HCT116 (cell line): Measurements from ENCODE around the gene EIF3K. TPM values are rescaled to one million over a fixed set of nuclear protein-coding genes. Genes with fewer than 3 reads are reported as not detected.
A peak's percentile ranks its signal among the peaks of the same experiment; 100 is the strongest.

ENCODE experiments used
- ATAC-seq: fragments of 200-7000 bp; cut with Tn5 transposase; 2 replicates; pipeline ENCODE4 v1.9.1; 2020; ENCODE audit warnings: mild to moderate bottlenecking, moderate library complexity
- BruUV-seq: library from RNA; stranded (reverse); fragments of 400-500 nt; replicated peaks from 2 replicates; lab custom pipeline; 2021; lab: Mats Ljungman, UMichigan
- CTCF ChIA-PET: fragments of 300-600 bp; sonication (Branson Sonifier 250); formaldehyde crosslinking; loops from one replicate; lab custom pipeline; 2021; ENCODE audit warnings: antibody characterized with exemption; lab: Charles Lee
- POLR2A ChIA-PET: fragments of 300-600, 350-600 bp; sonication (Branson Sonifier 250); formaldehyde crosslinking; loops from one replicate; lab custom pipeline; 2021; ENCODE audit warnings: antibody characterized with exemption; lab: Charles Lee
- RAD21 ChIA-PET, 2 experiments: fragments of 300-600 bp; sonication (Branson Sonifier 250); formaldehyde crosslinking; loops; one replicate each; lab custom pipeline; 2023; ENCODE audit warnings: low total read pairs in 2 of 2; ENCODE audit not compliant: uncharacterized antibody in 2 of 2, unreplicated experiment in 2 of 2, low non-redundant PET in 1 of 2; lab: Charles Lee
- DNase-seq: peaks from one replicate; pipeline ENCODE4 v3.0.0-alpha.2; 2010; ENCODE audit warnings: low read depth, low spot score
- H2AFZ ChIP-seq: fragments of 200-600 bp; shearing (Covaris generic), sonication (generic); 2 replicates; pipeline ENCODE4 v1.6.1; 2017; ENCODE audit warnings: low read depth, mixed run types, mixed read lengths, antibody characterized with exemption, low read length; ENCODE audit not compliant: poor library complexity, severe bottlenecking
- H3K27ac ChIP-seq: 2 replicates; pipeline ENCODE4 v1.5.1; 2012; ENCODE audit warnings: low read depth, low read length
- H3K27me3 ChIP-seq: fragments of 200-600 bp; sonication (generic); 2 replicates; pipeline ENCODE4 v1.6.1; 2016; ENCODE audit warnings: mixed run types, low read length, mixed read lengths; ENCODE audit not compliant: insufficient read depth
- H3K36me3 ChIP-seq, 2 experiments: fragments of 200-500 bp in 1 of 2; fragments of 200-600 bp in 1 of 2; sonication (Bioruptor generic) in 1 of 2; sonication (generic) in 1 of 2; 2 replicates each; pipeline versions ENCODE4 v1.5.1 to v1.6.1; 2014 to 2016; ENCODE audit warnings: low read length in 2 of 2, inconsistent platforms in 1 of 2, mixed read lengths in 1 of 2, mixed run types in 1 of 2; ENCODE audit not compliant: insufficient read depth in 2 of 2, control insufficient read depth in 1 of 2
- H3K4me1 ChIP-seq, 2 experiments: fragments of 200-600 bp in 1 of 2; sonication (generic) in 1 of 2; 2 replicates each; pipeline versions ENCODE4 v1.5.1 to v1.6.1; 2012 to 2017; ENCODE audit warnings: low read length in 2 of 2, inconsistent platforms in 1 of 2, mild to moderate bottlenecking in 1 of 2, mixed read lengths in 1 of 2, mixed run types in 1 of 2, moderate library complexity in 1 of 2; ENCODE audit not compliant: insufficient read depth in 2 of 2, control insufficient read depth in 1 of 2
- H3K4me2 ChIP-seq: fragments of 200-600 bp; sonication (generic); 2 replicates; pipeline ENCODE4 v1.6.1; 2017; ENCODE audit warnings: mixed run types, low read length, mixed read lengths
- H3K4me3 ChIP-seq, 2 experiments: fragments of 200-600 bp in 1 of 2; sonication (generic) in 1 of 2; replicated peaks in 1 of 2; 2 replicates each; pipeline ENCODE4 v1.5.1; 2011 to 2016; ENCODE audit warnings: low read length in 2 of 2, control low read depth in 1 of 2, low read depth in 1 of 2, mild to moderate bottlenecking in 1 of 2, mixed read lengths in 1 of 2, mixed run types in 1 of 2
- H3K79me2 ChIP-seq: fragments of 200-600 bp; sonication (generic); 2 replicates; pipeline ENCODE4 v1.6.1; 2017; ENCODE audit warnings: mild to moderate bottlenecking, mixed run types, low read length, moderate library complexity, mixed read lengths; ENCODE audit not compliant: insufficient read depth
- H3K9ac ChIP-seq: fragments of 200-600 bp; sonication (generic); 2 replicates; pipeline ENCODE4 v1.6.1; 2016; ENCODE audit warnings: low read length, mixed read lengths
- H3K9me2 ChIP-seq: fragments of 200-600 bp; sonication (generic), shearing (Covaris generic); 2 replicates; pipeline ENCODE4 v1.6.1; 2017; ENCODE audit warnings: mixed run types, mild to moderate bottlenecking, moderate library complexity; ENCODE audit not compliant: insufficient read depth
- H3K9me3 ChIP-seq, 2 experiments: fragments of 200-500 bp in 1 of 2; fragments of 200-600 bp in 1 of 2; sonication (Bioruptor generic) in 1 of 2; sonication (generic) in 1 of 2; 2 replicates each; pipeline ENCODE4 v1.6.1; 2014 to 2017; ENCODE audit warnings: low read length in 2 of 2, mixed read lengths in 2 of 2, inconsistent platforms in 1 of 2, low read depth in 1 of 2, mild to moderate bottlenecking in 1 of 2, mixed run types in 1 of 2, moderate library complexity in 1 of 2; ENCODE audit not compliant: control insufficient read depth in 1 of 2, insufficient read depth in 1 of 2
- H4K20me1 ChIP-seq: fragments of 200-600 bp; sonication (generic), shearing (Covaris generic); 2 replicates; pipeline ENCODE4 v1.6.1; 2017; ENCODE audit warnings: mixed run types, mild to moderate bottlenecking, moderate library complexity; ENCODE audit not compliant: insufficient read depth
- CBX3 ChIP-seq: IDR thresholded peaks from 2 replicates; pipeline ENCODE4 v1.6.1; 2012; ENCODE audit warnings: low read depth
- EZH2 ChIP-seq: fragments of 200-600 bp; sonication (generic); IDR thresholded peaks from 2 replicates; pipeline ENCODE4 v1.6.1; 2017; ENCODE audit warnings: antibody characterized with exemption, mixed run types
- JUND ChIP-seq: IDR thresholded peaks from 2 replicates; pipeline ENCODE4 v1.6.1; 2012
- POLR2A ChIP-seq: IDR thresholded peaks from 2 replicates; pipeline ENCODE4 v1.7.0; 2011; ENCODE audit warnings: borderline replicate concordance; ENCODE audit not compliant: insufficient read depth, insufficient read length; ENCODE audit errors: extremely low read depth
- RAD21 ChIP-seq: IDR thresholded peaks from 2 replicates; pipeline ENCODE4 v1.6.1; 2012; ENCODE audit warnings: low read depth, mild to moderate bottlenecking
- SIN3A ChIP-seq: IDR thresholded peaks from 2 replicates; pipeline ENCODE4 v1.6.1; 2012; ENCODE audit warnings: low read depth
- SRF ChIP-seq: IDR thresholded peaks from 2 replicates; pipeline ENCODE4 v1.6.1; 2012; ENCODE audit warnings: low read depth
- TCF7L2 ChIP-seq: IDR thresholded peaks from 2 replicates; pipeline ENCODE4 v1.7.0; 2011; ENCODE audit warnings: borderline replicate concordance, inconsistent platforms; ENCODE audit not compliant: insufficient read depth, insufficient read length; ENCODE audit errors: extremely low read depth
- YY1 ChIP-seq: IDR thresholded peaks from 2 replicates; pipeline ENCODE4 v1.6.1; 2011; ENCODE audit warnings: low read length, low read depth, moderate library complexity, mild to moderate bottlenecking; ENCODE audit not compliant: insufficient replicate concordance; ENCODE audit errors: extremely low read depth
- ZFX ChIP-seq: fragments of 450-650 bp; IDR thresholded peaks from 2 replicates; pipeline ENCODE4 v1.6.1; 2017
- intact Hi-C: fragments of 100-400 bp; cut with micrococcal nuclease; formaldehyde crosslinking; loops from 2 replicates; pipeline ENCODE4 v1.10.0; 2022
- total RNA-seq: library from RNA; stranded (reverse); gene quantifications from one replicate; pipeline ENCODE4 v1.2.1, GENCODE V29; 2021; ENCODE audit not compliant: unreplicated experiment
- TF ChIP-seq, protein P1 (sequence below): IDR thresholded peaks from 2 replicates; pipeline ENCODE4 v1.6.1; 2012
- TF ChIP-seq, protein P2 (sequence below), 3 experiments: fragments of 200-600 bp in 1 of 3; sonication (generic) in 1 of 3; IDR thresholded peaks in 2 of 3; conservative IDR thresholded peaks in 1 of 3; 2 replicates each; pipeline ENCODE4 v1.5.1; 2012 to 2017; ENCODE audit warnings: low read depth in 2 of 3, low read length in 2 of 3, antibody characterized with exemption in 1 of 3, borderline replicate concordance in 1 of 3, control low read depth in 1 of 3, mild to moderate bottlenecking in 1 of 3, mixed read lengths in 1 of 3, mixed run types in 1 of 3, moderate library complexity in 1 of 3; ENCODE audit not compliant: insufficient read depth in 1 of 3
- TF ChIP-seq, protein P3 (sequence below): IDR thresholded peaks from 2 replicates; pipeline ENCODE4 v1.6.1; 2011; ENCODE audit warnings: mild to moderate bottlenecking, low read length, moderate library complexity; ENCODE audit not compliant: insufficient replicate concordance; ENCODE audit errors: extremely low read depth
- TF ChIP-seq, protein P4 (sequence below): IDR thresholded peaks from 2 replicates; pipeline ENCODE4 v1.6.1; 2012

Gene EIF3K
- total RNA-seq, 1 experiment from 2014 or later, result 313 TPM

DNA sequence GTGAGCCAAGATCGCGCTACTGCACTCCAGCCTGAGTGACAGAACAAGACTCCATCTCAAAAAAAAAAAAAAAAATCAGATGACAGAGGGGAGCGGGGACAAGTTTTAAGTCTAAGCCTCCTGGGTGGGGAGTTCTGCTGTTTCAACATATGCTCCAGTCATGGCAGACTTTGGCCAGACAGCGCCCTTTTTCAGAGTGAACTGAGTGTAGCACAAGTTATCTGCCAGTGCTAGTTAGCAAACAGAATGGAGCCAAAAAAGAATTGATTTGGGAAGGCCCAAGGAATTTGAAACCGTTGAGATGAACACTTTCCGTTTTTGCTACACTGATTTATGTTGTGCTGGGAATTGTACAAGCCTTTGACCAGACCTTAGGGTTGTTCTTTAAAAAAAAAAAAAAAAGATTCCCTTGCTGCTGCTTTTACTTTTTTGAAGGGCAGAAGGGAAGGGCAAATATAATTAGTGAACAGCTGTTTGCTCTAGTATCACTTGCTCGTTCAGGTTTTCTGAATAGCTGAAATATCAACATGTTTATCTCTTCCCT is 34.1 kb downstream of the EIF3K start:
- H3K9ac ChIP-seq, result peak overlapping the region; percentile 100
- H3K4me2 ChIP-seq, result peak overlapping the region; percentile 84
- peak overlapping the region; percentile 72 for H3K27ac ChIP-seq
- H3K4me1 ChIP-seq, result peaks cover 86 to 94% of the 10 kb centered on the region in 2 experiments
- POLR2A ChIA-PET, result interaction anchor here (1.0 kb wide), 1 partner anchor 40 kb away, joined by 4 read pairs; no protein-coding TSS in a partner anchor
- peaks cover 100% of the 10 kb centered on the region for H3K79me2 ChIP-seq
- H3K27me3 ChIP-seq, result no peaks in the 10 kb centered on the region
- H4K20me1 ChIP-seq, result peaks cover 13% of the 10 kb centered on the region; the same call in 1 of the 2 replicates
- no peak for ATAC-seq
- H3K9me3 ChIP-seq, result no peaks in the 10 kb centered on the region
- BruUV-seq, result no TSS peak
- no peaks in the 10 kb centered on the region for H3K9me2 ChIP-seq
- no peak for TF ChIP-seq CBX3
- no peak for TF ChIP-seq YY1
- TF ChIP-seq RAD21, result no peak
- no peak for TF ChIP-seq TCF7L2
- TF ChIP-seq, protein P1, sequence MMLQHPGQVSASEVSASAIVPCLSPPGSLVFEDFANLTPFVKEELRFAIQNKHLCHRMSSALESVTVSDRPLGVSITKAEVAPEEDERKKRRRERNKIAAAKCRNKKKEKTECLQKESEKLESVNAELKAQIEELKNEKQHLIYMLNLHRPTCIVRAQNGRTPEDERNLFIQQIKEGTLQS, result no peak
- no peak for TF ChIP-seq JUND
- TF ChIP-seq EZH2, result no peak
- TF ChIP-seq POLR2A, result no peak
- no peak for TF ChIP-seq SIN3A
- TF ChIP-seq, protein P2, sequence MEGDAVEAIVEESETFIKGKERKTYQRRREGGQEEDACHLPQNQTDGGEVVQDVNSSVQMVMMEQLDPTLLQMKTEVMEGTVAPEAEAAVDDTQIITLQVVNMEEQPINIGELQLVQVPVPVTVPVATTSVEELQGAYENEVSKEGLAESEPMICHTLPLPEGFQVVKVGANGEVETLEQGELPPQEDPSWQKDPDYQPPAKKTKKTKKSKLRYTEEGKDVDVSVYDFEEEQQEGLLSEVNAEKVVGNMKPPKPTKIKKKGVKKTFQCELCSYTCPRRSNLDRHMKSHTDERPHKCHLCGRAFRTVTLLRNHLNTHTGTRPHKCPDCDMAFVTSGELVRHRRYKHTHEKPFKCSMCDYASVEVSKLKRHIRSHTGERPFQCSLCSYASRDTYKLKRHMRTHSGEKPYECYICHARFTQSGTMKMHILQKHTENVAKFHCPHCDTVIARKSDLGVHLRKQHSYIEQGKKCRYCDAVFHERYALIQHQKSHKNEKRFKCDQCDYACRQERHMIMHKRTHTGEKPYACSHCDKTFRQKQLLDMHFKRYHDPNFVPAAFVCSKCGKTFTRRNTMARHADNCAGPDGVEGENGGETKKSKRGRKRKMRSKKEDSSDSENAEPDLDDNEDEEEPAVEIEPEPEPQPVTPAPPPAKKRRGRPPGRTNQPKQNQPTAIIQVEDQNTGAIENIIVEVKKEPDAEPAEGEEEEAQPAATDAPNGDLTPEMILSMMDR (IDR thresholded peaks at IDR 0.05 in 2 of 3, conservative IDR thresholded peaks at IDR 0.05 in 1 of 3; ENCODE audit: borderline replicate concordance in 1 of 3, insufficient read depth in 1 of 3, low read depth in 2 of 3, low read length in 2 of 3), result no peak
- TF ChIP-seq, protein P3, sequence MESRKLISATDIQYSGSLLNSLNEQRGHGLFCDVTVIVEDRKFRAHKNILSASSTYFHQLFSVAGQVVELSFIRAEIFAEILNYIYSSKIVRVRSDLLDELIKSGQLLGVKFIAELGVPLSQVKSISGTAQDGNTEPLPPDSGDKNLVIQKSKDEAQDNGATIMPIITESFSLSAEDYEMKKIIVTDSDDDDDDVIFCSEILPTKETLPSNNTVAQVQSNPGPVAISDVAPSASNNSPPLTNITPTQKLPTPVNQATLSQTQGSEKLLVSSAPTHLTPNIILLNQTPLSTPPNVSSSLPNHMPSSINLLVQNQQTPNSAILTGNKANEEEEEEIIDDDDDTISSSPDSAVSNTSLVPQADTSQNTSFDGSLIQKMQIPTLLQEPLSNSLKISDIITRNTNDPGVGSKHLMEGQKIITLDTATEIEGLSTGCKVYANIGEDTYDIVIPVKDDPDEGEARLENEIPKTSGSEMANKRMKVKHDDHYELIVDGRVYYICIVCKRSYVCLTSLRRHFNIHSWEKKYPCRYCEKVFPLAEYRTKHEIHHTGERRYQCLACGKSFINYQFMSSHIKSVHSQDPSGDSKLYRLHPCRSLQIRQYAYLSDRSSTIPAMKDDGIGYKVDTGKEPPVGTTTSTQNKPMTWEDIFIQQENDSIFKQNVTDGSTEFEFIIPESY, result no peak
- TF ChIP-seq ZFX, result no peak
- no peak for TF ChIP-seq SRF
- TF ChIP-seq, protein P4, sequence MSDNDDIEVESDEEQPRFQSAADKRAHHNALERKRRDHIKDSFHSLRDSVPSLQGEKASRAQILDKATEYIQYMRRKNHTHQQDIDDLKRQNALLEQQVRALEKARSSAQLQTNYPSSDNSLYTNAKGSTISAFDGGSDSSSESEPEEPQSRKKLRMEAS, result no peak
- TF ChIP-seq, all 23 proteins: peak for 0
- H3K4me3 ChIP-seq, result no peak overlapping the region
- peaks cover 0 to 7% of the 10 kb centered on the region in 2 experiments; a peak in 1 of 4 replicates for H3K36me3 ChIP-seq
- ChIA-PET RAD21 (no interaction called here), CTCF (no interaction called here)
- H2AFZ ChIP-seq, result no peak overlapping the region
- DNase-seq, result no peak
- intact Hi-C loops, result no loop called here
